Astrocyte (in vitro differentiated cells and primary cell): Measurements from ENCODE around the gene DNAJC22. TPM values are rescaled to one million over a fixed set of nuclear protein-coding genes. Genes with fewer than 3 reads are reported as not detected.
"Not testable (repeated sequence)": the region's sequence is repeated elsewhere in the genome, so short reads cannot be mapped to it uniquely, and the experiment has no call there.

Experiments used
- DNase-seq: peaks from one replicate; pipeline ENCODE4 v3.0.0-alpha.2; 2010; ENCODE audit warnings: low read depth
- FAIRE-seq: peaks from 2 replicates; lab custom pipeline; 2011; peaks lifted over from hg19 to GRCh38; lab: Jason Lieb, UNC
- H2AFZ ChIP-seq: 2 replicates; pipeline ENCODE4 v1.6.0; 2012; ENCODE audit warnings: low read depth, low read length, inconsistent platforms
- H3K27ac ChIP-seq: 2 replicates; pipeline ENCODE4 v1.5.1; 2011; ENCODE audit warnings: low read depth, low read length, inconsistent platforms
- H3K27me3 ChIP-seq: 2 replicates; pipeline ENCODE4 v1.6.0; 2011; ENCODE audit warnings: low read length, inconsistent platforms; ENCODE audit not compliant: insufficient read depth
- H3K36me3 ChIP-seq: 2 replicates; pipeline ENCODE4 v1.5.1; 2011; ENCODE audit warnings: low read length, inconsistent platforms; ENCODE audit not compliant: insufficient read depth
- H3K4me1 ChIP-seq: 2 replicates; pipeline ENCODE4 v1.5.1; 2011; ENCODE audit warnings: low read length, inconsistent platforms; ENCODE audit not compliant: insufficient read depth
- H3K4me2 ChIP-seq: 2 replicates; pipeline ENCODE4 v1.6.0; 2012; ENCODE audit warnings: low read length, inconsistent platforms
- H3K4me3 ChIP-seq: 2 replicates; pipeline ENCODE4 v1.5.1; 2011; ENCODE audit warnings: low read depth, mild to moderate bottlenecking, low read length, inconsistent platforms; ENCODE audit not compliant: insufficient read depth
- H3K79me2 ChIP-seq: 2 replicates; pipeline ENCODE4 v1.6.0; 2012; ENCODE audit warnings: mild to moderate bottlenecking, low read length, inconsistent platforms; ENCODE audit not compliant: insufficient read depth
- H3K9ac ChIP-seq: 2 replicates; pipeline ENCODE4 v1.6.0; 2012; ENCODE audit warnings: mild to moderate bottlenecking, low read length, inconsistent platforms
- H3K9me3 ChIP-seq: 2 replicates; pipeline ENCODE4 v1.5.1; 2012; ENCODE audit warnings: low read depth, mild to moderate bottlenecking, low read length, inconsistent platforms; ENCODE audit not compliant: insufficient read depth
- H4K20me1 ChIP-seq: 2 replicates; pipeline ENCODE4 v1.6.0; 2012; ENCODE audit warnings: low read length, inconsistent platforms; ENCODE audit not compliant: insufficient read depth
- H3K27ac Mint-ChIP-seq: one replicate; pipeline ENCODE4 v1.8.0; 2021; ENCODE audit warnings: mild to moderate bottlenecking, mixed read lengths; ENCODE audit not compliant: unreplicated experiment
- H3K27me3 Mint-ChIP-seq: one replicate; pipeline ENCODE4 v1.8.0; 2021; ENCODE audit warnings: low read depth, mixed read lengths; ENCODE audit not compliant: unreplicated experiment
- H3K36me3 Mint-ChIP-seq: one replicate; pipeline ENCODE4 v1.8.0; 2021; ENCODE audit warnings: low read depth, mixed read lengths; ENCODE audit not compliant: unreplicated experiment
- H3K4me1 Mint-ChIP-seq: one replicate; pipeline ENCODE4 v1.8.0; 2021; ENCODE audit warnings: low read depth, mixed read lengths; ENCODE audit not compliant: unreplicated experiment
- H3K4me3 Mint-ChIP-seq: one replicate; pipeline ENCODE4 v1.8.0; 2021; ENCODE audit warnings: mild to moderate bottlenecking, moderate library complexity, mixed read lengths; ENCODE audit not compliant: unreplicated experiment
- H3K9me3 Mint-ChIP-seq: one replicate; pipeline ENCODE4 v1.8.0; 2021; ENCODE audit warnings: mild to moderate bottlenecking, mixed read lengths; ENCODE audit not compliant: unreplicated experiment
- EZH2 ChIP-seq: IDR thresholded peaks from 2 replicates; pipeline ENCODE4 v1.6.1; 2012; ENCODE audit warnings: mild to moderate bottlenecking, low read length, inconsistent platforms; ENCODE audit not compliant: insufficient read depth
- total RNA-seq: library from RNA; stranded (reverse); gene quantifications from 2 replicates; pipeline ENCODE4 v1.2.1, GENCODE V29; 2021
- TF ChIP-seq, protein P1 (sequence below): IDR thresholded peaks from 2 replicates; pipeline ENCODE4 v1.5.1; 2011; ENCODE audit warnings: low read depth, mild to moderate bottlenecking, inconsistent platforms, low read length, moderate library complexity; ENCODE audit not compliant: insufficient read depth

Gene DNAJC22
- total RNA-seq, 1 donor from 2014 or later: 0.52 TPM

DNA sequence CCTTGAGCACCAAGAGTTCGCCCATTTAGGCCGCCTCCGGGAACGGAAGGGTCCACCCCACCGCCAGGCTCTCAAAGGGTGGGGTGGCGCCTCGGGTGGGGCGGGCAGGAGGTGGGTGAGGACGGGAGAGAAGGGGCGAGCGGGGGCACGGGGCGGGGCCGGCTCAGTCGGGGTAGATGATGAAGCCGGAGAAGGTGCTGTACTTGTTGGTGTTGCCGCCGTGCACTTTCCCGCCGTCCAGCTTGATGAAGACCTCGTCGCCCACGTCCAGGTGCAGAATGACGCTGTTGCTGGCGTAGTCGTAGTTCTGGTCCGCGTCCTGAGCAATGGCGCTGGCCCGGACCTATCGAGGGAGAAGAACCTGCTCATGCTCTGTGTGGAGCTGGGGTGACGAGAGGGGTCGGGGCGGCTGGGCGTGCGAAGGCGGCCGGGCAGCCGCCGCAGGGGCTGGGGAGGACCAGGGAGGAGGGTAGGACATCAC lies 13.8 kb upstream of the DNAJC22 start:
- H3K4me2 ChIP-seq: peak overlapping the region; percentile 73
- H3K4me1 ChIP-seq: peaks cover 3% of the 10 kb centered on the region
- H3K36me3 ChIP-seq: no peaks in the 10 kb centered on the region
- H3K4me1 Mint-ChIP-seq: no peaks in the 10 kb centered on the region
- H3K9ac ChIP-seq: no peak overlapping the region
- H3K9me3 Mint-ChIP-seq: peaks cover 10% of the 10 kb centered on the region
- H3K4me3 Mint-ChIP-seq: peak overlapping the region; percentile 54
- no peaks in the 10 kb centered on the region for H3K79me2 ChIP-seq
- H3K27me3 Mint-ChIP-seq: peaks cover 65% of the 10 kb centered on the region
- FAIRE-seq (no peak), DNase-seq (no peak)
- no peak overlapping the region for H3K27ac ChIP-seq
- peak overlapping the region; percentile 69 for H2AFZ ChIP-seq
- TF ChIP-seq, protein P1, sequence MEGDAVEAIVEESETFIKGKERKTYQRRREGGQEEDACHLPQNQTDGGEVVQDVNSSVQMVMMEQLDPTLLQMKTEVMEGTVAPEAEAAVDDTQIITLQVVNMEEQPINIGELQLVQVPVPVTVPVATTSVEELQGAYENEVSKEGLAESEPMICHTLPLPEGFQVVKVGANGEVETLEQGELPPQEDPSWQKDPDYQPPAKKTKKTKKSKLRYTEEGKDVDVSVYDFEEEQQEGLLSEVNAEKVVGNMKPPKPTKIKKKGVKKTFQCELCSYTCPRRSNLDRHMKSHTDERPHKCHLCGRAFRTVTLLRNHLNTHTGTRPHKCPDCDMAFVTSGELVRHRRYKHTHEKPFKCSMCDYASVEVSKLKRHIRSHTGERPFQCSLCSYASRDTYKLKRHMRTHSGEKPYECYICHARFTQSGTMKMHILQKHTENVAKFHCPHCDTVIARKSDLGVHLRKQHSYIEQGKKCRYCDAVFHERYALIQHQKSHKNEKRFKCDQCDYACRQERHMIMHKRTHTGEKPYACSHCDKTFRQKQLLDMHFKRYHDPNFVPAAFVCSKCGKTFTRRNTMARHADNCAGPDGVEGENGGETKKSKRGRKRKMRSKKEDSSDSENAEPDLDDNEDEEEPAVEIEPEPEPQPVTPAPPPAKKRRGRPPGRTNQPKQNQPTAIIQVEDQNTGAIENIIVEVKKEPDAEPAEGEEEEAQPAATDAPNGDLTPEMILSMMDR: no peak
- peak; percentile 66 for TF ChIP-seq EZH2
- peaks cover 8% of the 10 kb centered on the region for H4K20me1 ChIP-seq
- H3K9me3 ChIP-seq: peaks cover 3% of the 10 kb centered on the region
- H3K27me3 ChIP-seq: peaks cover 48% of the 10 kb centered on the region
- peaks cover 5% of the 10 kb centered on the region for H3K36me3 Mint-ChIP-seq
- peak overlapping the region; percentile 5 for H3K4me3 ChIP-seq
- no peak overlapping the region for H3K27ac Mint-ChIP-seq

DNA sequence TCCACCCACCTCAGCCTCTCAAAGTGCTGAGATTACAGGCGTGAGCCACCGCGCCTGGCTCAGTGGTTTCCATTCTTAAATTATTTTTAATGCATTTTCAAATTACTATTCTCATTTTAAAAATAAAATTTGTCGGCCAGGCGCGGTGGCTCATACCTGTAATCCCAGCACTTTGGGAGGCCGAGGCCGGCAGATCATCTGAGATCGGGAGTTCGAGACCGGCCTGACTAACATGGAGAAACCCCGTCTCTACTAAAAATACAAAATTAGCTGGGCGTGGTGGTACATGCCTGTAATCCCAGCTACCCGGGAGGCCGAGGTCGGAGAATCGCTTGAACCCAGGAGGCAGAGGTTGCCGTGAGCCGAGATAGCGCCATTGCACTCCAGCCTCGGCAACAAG lies 12.9 kb upstream of the DNAJC22 start:
- not testable (repeated sequence) for H3K4me3 Mint-ChIP-seq, H3K9ac ChIP-seq, H3K36me3 ChIP-seq, H4K20me1 ChIP-seq, DNase-seq, H3K27ac Mint-ChIP-seq, H3K4me1 ChIP-seq, H3K79me2 ChIP-seq, H3K9me3 ChIP-seq, H3K4me3 ChIP-seq, H3K4me1 Mint-ChIP-seq, FAIRE-seq, H3K4me2 ChIP-seq, H3K27ac ChIP-seq, H2AFZ ChIP-seq, H3K36me3 Mint-ChIP-seq
- Mint-ChIP-seq H3K9me3 (peaks cover 12% of the 10 kb centered on the region), H3K27me3 (peaks cover 73% of the 10 kb centered on the region)
- peaks cover 55% of the 10 kb centered on the region for H3K27me3 ChIP-seq

DNA sequence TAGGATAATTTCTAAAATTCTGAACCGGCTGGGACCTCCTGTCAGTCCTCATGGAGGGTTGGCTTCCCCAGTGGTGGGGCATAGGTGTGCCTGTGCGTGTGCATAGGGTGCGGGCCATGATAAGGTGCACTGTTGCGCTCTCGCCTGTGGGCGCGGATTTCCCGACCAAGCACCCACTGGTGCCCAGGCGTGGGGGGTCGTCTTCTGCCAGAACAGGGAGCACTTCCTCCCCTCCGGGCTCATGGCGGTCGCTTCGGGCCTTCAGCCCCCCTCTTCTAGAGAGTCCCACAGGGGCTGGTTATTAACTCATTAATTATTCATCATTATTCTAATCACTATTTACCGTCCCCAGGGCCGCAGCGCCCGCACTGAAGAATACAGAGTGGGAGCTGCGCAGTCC lies 12.5 kb upstream of the DNAJC22 start:
- Histone ChIP-seq H3K9ac (no peak overlapping the region), H3K4me2 (no peak overlapping the region), H4K20me1 (peaks cover 8% of the 10 kb centered on the region), H3K4me3 (no peak overlapping the region), H3K27me3 (peaks cover 56% of the 10 kb centered on the region), H3K27ac (no peak overlapping the region), H3K79me2 (no peaks in the 10 kb centered on the region), H3K36me3 (no peaks in the 10 kb centered on the region), H3K9me3 (peaks cover 3% of the 10 kb centered on the region), H2AFZ (no peak overlapping the region), H3K4me1 (peaks cover 3% of the 10 kb centered on the region)
- FAIRE-seq (no peak), DNase-seq (no peak)
- Mint-ChIP-seq H3K9me3 (peaks cover 12% of the 10 kb centered on the region), H3K4me1 (no peaks in the 10 kb centered on the region), H3K27me3 (peaks cover 78% of the 10 kb centered on the region), H3K27ac (no peak overlapping the region), H3K36me3 (peaks cover 9% of the 10 kb centered on the region), H3K4me3 (no peak overlapping the region)
- TF ChIP-seq, protein P1: no peak
- TF ChIP-seq EZH2: no peak
